SU-DHL-6 (cell line): ENCODE data around the gene TRIP6.

Experiments used
- CTCF ChIP-seq: fragments of 200-600 bp; sonication (generic); IDR thresholded peaks from one replicate; pipeline ENCODE4 v1.5.1; 2017; ENCODE audit warnings: antibody characterized with exemption, mild to moderate bottlenecking, low read length, moderate library complexity; ENCODE audit not compliant: insufficient read depth, poor library complexity, severe bottlenecking
- EZH2phosphoT487 ChIP-seq: fragments of 200-600 bp; sonication (generic), shearing (Covaris generic); conservative IDR thresholded peaks from 2 replicates; pipeline ENCODE4 v1.6.1; 2018; ENCODE audit warnings: mild to moderate bottlenecking, antibody characterized with exemption, low read length, moderate library complexity, mixed read lengths

DNA sequence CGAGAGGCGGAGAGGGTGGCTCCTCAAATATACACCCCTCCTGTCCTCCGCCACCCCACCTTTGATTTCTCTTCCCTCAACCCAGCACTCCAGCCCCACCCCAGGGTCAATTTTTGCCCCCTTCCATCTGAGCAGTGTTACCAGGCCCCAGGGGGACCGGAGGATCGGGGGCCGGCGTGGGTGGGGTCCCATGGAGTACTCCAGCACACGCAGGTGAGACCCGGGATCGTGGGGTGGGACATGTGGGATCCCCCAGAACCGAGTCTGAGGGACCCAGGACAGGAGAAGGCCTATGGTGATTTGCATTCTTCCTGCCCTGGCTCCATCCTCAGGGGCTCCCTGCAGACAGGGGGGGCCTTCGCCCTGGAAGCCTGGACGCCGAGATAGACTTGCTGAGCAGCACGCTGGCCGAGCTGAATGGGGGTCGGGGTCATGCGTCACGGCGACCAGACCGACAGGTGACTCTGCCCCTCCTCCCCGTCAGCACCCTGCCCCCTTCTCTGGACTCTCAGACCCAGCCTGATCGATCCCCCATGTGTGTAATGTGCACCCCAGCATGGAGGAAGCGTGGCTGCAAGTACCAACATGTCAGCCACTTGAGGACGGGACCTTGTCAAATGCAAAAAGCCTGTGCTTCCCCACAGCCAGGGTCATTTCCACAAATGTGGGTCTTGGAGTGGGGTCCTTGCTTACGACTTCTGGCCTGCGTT is 744 bp downstream of the TRIP6 start:
- TF ChIP-seq CTCF (no peak), EZH2phosphoT487 (no peak)
